ENCODE measurements around the gene DCPS. TPM values are rescaled to one million over a fixed set of nuclear protein-coding genes. Genes with fewer than 3 reads are reported as not detected.
"Not testable (repeated sequence)": the region's sequence is repeated elsewhere in the genome, so short reads cannot be mapped to it uniquely, and the experiment has no call there.

DCPS gene
- total RNA-seq, 1 experiment from 2014 or later = 51.0 TPM

DNA sequence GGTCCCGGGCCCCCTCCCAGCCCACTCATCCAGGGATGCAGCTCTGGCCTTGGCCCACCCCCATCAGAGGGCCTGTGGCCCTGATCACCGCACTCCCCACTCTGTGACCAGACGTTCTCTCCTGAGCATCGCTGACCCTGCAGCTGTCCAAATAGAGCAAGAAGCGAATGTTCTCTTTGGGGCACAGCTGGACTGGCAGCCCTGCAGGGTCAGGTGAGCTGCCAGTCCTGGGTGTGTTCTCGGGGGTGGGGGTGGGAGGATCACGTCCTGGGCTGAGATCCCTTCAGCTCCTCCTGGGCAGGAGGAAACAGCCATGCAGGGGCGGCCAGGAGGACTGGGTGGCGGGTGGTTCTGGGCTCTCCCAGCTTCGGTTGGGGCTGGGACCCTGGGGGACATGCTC lies 78.1 kb downstream of the DCPS start:
- not testable (repeated sequence) for DNase-seq (ENCODE audit: low spot score)

DNA sequence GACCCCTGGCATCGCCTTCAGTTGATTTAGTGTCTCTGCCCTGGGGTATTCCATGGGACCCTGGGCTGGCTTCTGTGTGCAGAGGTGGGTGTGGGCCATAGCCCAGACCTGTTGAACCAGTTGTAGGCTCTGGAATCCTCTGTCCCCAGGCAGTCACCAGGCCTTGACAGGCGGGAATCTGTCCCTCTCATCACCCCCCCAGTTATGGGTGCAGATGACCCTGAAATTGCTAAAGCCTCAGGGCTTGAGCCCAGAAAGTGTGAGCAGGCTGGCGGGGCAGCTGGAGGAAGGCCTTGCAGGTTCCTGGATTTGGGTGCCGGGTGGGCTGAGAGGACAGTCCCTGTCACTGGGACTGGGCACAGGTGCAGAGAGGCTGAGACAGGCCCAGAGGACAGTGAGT lies 78.8 kb downstream of the DCPS start:
- DNase-seq (ENCODE audit: low spot score) = peak; percentile 48

DNA sequence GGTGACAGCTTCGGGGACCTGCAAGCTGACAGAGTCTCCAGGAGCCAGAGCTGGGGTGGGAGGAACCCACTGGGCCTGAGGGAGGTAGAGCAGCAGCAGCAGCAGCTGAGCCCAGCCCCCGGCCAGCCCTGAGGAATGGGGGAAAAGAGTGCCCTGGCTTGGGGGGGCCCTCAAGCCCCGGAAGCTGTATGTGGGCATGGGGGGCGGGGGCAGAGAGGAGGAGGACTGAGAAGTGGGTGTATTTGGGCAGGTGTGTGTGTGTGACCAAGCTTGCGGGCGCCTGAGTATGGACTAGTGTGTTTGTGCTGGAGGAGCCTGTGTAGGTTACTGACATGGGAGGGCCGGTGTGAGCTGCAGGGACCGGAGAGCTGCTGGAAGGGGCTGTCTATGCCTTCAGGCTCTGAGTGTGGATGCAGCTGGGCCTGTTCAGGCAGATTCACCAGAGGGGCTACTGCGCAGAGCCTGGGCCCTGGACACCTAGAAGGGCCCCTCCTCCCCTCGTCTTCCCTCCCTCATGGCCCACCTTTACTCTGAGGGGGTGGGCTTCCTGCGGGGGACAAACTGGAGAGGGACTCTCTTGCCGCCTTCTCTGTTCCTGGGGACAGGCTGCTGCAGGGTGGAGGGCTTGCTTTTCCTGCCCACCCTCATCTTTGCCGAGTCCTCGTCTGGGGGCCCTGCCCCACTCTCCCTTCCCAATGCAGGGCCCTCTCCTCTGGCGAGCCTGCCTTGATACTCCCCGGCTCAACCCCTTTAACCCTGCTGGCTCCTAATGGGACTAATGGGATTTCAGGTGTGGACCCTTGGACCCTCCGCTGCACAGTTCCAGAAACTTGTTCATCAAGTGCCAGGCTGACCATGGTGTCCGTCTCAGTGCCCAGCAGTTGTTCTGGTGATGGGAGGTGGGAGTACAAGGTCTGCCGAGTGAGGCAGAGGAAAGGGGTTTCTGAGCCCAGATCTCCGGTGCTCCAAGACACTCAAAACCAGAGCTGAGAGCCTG lies 79.8 kb downstream of the DCPS start:
- DNase-seq (ENCODE audit: low spot score) = peak; percentile 48

DNA sequence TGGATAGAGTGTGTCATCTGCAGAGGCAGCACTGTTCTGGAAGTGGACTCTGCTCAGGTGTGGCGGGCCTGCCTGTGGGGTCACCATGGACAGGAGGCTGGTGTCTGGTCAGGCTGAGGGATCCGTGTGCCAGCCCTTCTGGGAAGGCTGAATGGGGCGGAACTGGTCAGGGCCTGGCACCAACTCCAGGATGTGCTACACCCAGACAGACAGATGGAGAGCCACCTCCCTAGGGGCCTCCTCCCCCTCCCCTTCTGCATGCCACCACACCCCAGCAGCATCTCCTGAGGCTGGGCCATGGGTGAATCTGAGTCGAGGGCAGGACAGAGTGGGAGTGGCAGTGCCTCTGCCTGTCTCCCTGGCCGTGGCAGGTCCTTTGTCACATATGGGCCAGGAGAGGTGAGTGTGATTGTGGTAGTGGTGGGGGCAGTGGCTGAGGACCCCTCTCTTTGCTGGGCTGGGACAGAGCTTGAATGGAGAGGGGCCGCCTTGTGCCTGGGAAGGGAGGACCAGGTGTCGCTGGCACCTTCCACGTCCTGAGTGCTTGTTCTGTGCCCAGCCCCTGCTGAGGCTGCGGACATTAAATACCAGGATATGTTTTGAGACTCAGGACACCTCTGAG lies 80.7 kb downstream of the DCPS start:
- DNase-seq (ENCODE audit: low spot score) = peak; percentile 69

DNA sequence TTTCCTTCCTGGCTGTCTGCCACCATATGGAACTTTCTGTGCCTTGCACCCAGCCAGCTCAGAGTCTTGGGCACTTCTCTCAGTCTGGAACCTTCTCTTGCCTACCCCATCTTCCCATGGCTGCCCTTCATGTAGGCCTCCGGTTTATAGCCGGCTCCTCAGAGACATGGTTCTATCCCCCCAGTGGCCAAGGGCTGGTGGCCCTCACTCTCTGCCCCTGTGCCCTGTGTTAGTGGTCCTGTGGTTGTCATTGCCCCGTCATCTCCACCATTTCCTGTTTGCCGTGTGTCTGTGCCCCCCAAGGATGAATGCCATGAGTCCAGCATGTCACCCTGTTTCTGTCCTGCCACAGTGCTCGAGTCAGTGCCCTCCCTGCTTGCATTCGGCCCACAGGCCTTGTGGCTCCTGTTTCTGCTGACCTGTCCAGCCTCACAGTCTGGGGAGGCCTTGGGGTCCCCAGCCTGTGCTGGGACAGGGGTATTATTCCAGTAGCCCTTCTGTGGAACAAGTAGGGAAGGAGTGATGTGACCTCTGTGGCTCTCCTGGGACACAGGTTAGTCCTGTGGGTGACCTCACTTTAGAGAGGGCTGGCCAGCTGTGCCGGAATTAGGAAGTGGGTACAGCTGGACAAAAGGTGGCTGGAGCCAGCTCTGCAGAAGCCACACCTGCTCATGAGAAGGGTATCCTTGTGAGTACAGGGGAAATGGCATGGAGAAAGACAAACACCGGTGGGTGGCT lies 82.3 kb downstream of the DCPS start:
- DNase-seq (ENCODE audit: low spot score) = no peak

DNA sequence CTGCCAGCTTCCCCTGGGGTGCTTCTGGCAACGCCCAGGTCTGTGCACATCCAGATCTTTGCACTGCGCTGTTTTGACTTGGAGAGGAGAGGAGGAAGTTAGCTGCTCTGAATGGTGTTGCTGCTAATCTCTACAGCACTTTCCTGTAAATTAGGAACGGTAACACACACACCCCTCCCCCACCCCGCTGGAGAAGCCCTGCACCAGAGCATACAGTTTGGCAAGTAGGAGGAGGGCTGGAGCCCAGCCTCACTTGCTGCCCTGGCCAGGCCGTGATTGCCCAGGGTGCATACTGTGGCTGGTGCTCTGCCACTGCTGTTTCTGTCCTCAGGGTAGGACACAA lies 82.8 kb downstream of the DCPS start:
- DNase-seq (ENCODE audit: low spot score) = peak; percentile 77

DNA sequence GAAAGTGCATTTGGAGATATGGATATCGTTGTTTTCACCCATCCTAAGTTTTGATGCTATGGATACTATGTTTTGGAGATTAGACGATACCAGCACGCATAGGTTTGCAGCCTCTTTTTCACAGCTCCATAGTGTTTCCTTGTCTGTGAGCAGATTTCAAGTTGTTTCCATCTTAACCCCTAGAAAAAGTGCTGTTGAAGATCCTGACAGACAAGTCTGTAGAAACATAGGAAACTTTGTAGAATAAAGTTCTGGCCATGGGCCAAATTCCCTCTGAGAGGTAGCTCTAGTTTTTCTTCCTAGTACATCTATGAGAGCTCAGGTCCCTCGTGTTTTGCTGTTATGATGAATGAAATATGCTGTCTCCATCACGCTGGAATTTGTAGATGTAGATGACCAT lies 84.0 kb downstream of the DCPS start:
- DNase-seq (ENCODE audit: low spot score) = peak; percentile 44

DNA sequence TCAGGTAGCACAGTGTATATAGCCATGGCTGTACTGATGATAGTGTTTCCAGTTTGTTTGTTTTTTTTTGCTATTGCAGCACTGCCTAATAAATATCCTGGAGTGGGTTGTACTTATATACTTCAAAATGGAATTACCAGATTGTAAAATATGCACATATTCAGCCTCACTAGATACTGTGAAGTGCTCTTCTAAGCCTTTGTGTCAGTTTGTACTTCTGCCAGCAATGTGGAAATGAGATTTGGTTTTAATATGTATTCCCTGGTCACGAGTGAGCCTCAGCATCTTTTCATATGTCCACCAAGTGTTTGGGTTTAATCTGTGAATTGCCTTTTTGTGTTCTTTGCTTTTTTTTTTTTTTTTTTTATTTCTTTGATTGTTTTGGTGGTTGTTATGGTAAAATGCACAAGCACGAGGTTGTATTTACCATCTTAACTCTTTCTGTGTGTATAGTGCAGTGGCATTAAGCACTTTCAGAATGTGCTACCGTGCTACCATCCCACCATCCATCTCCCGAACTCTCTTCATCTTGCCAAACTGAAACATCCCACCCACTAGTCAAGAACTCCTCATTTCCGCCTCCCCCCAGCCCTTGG lies 86.5 kb downstream of the DCPS start:
- no peak for DNase-seq (ENCODE audit: low spot score)

DNA sequence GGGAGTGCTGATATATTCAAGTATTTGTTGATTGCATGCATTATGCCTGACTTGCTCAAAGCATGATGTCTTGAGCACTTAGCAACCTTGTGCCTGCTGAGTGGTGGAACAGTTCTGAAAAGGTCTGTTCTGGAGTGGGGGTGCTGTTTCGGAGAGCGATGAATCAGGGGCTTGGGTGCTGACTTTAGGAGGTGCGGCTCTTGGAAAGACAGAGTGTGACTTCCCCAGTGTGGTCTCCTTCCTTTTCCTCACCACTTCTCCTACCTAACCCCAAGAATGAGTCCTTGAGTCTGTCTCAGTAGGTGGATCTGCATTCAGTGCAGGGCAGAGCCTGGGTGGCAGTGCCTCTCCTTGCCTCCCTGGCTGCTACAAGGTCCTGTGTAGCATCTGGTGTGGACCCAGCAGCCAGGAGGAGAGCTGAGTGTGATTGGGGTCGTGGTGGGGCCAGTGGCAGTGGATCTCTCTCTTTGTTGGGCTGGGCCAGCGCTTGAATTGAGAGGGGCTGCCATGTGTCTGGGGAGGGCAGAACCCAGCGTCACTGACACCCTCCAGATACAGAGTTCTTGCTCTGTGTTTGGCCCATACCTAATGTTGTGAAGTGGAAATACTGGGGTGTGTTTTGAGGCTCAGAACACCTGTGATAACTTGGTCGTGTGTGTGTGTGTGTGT lies 87.6 kb downstream of the DCPS start:
- no peak for DNase-seq (ENCODE audit: low spot score)

DNA sequence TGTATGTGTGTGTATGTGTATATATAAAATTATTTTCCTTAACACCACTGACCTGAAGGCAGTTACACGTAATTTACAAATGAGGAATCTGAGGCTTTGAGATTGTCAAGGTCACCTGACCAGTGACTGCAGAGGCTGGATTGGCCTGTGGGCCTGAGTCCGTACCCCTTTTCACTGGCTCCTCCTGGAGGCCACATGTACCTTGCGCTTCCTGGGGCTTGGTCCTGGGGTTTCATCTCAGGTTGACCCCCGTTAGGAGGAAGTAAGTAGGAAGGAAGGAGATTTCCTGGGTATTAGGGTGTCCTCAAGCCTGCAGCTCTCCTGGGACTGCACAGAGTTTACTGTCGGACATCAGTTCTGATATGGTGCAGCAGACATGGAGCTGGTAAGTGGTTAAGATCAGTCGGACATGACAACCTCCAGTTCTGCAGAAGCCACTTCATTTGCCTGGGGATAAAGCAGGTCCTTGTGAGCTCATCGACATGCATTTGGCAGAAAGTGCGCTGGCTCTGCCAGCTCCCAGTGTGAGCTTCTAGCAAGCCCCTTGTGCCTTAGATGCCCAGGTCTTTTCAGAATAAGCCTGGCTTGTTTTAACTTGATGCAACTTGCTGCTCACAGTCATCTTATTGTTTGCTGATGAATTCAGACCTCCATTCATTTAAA lies 88.2 kb downstream of the DCPS start:
- no peak for DNase-seq (ENCODE audit: low spot score)

DNA sequence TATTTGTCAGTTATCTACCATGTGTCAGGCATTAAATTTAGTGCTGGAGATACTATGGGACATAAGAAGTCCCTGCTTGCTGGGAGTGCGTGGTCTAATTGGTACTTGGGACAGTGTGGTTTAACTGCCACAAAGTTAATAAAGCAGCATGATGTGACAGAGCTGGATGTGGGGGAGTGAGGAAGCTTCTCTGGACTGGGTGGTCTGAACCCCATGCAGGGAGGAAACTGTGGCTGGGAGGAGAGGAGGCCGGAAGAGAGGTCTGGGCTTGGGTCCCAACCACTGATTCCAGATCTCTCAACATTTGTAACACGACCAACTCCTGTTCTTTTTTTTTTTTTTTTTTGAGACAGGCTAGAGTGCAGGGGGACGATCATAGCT lies 88.8 kb downstream of the DCPS start:
- DNase-seq (ENCODE audit: low spot score) = no peak

DNA sequence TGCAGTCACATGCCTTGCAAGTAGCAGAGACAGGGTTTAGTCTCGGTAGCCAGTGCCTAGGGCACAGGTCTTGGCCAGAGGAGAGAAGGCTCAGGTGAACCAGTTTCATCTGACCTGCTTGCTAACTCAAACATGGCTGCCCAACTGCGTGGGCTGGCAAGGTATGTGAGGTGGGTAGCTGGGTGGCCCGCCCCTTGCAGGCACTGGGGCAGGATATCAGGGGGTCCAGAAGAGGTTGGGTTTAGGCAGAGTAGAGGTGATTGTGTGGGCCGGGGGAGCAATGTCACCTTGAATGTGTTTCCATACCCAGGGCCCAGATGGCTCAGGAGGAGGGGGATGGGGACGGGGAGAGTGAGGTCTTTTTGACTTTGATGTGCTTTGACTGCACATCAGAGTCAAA lies 89.3 kb downstream of the DCPS start:
- DNase-seq (ENCODE audit: low spot score) = no peak

DNA sequence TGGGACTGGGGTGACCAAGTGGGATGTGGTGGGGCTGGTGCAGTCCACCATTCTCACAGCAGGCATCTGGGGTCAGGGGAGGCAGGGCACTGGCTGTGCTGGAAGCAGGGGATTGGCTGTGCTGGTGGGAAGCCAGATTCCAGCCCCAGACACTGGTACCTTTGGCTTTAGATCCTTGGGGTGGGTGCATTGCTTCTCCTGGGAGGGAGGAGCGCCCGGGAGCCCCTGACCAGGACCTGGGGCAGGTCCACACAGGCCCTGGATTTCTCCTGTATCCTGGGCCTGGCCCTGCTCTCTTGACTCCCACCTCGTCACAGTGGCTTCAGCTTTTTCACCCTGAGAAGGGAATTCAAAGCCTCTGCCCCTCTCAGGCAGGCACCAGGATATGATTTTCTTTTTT lies 90.2 kb downstream of the DCPS start:
- DNase-seq (ENCODE audit: low spot score) = no peak

DNA sequence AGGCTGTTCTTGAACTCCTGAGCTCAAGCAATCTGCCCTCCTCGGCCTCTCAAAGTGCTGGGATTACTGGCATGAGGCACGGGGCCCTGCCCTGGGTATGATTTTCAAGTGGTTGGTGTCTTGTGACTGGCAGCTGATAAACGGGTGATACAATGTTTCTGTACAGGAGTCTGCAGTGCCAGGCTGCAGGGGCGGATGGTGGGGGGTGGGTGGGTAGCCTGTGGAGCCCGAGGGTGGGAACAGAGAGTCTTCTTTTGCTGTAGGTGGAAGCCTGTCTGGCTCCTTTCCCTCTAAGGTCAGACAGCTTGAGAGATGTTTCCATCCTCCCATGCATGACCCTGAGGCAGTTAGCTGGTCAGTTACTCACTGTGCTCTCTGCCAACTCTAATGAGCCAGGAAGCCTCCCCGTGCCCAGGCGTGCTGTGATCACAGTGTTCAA lies 90.8 kb downstream of the DCPS start:
- DNase-seq (ENCODE audit: low spot score) = not testable (repeated sequence)

Small RNA genes lying within 50 kb of the gene (small RNA-seq; reads per million reads assigned to genes)
- not detected for gene AP001318.3

Other genes starting within 250 kb of the DCPS start
- 4.7 and 4.8 TPM in 2 replicates for gene CDON, start 241.2 kb upstream of the DCPS start, total RNA-seq (2014; rRNA removed; shearing (Covaris generic))
- 47.6 and 52.7 TPM in 2 replicates for gene RPUSD4, start 92.4 kb upstream of the DCPS start, total RNA-seq (2014; rRNA removed; shearing (Covaris generic))
- gene FAM118B, start 92.3 kb upstream of the DCPS start, total RNA-seq (2014; rRNA removed; shearing (Covaris generic)) = 16.3 and 20.8 TPM in 2 replicates
- gene SRPRA, start 35.2 kb upstream of the DCPS start, total RNA-seq (2014; rRNA removed; shearing (Covaris generic)) = 125 and 126 TPM in 2 replicates
- gene FOXRED1, start 34.9 kb upstream of the DCPS start, total RNA-seq (2014; rRNA removed; shearing (Covaris generic)) = 38.2 and 42.6 TPM in 2 replicates
- gene TIRAP, start 21.0 kb upstream of the DCPS start, total RNA-seq (2014; rRNA removed; shearing (Covaris generic)) = 11.6 and 12.3 TPM in 2 replicates
- gene ST3GAL4, start 51.6 kb downstream of the DCPS start, total RNA-seq (2014; rRNA removed; shearing (Covaris generic)) = 140 and 158 TPM in 2 replicates

Measured in HT-29 (cell line).